UCSD-AML1 (cell line): Measurements from ENCODE around the gene STRIP2.
"Not testable (repeated sequence)": the region's sequence is repeated elsewhere in the genome, so short reads cannot be mapped to it uniquely, and the experiment has no call there.

Experiments used
- DNase-seq: peaks from one replicate; lab custom pipeline; 2025; ENCODE audit not compliant: unreplicated experiment; lab: John Stamatoyannopoulos, UW

Gene STRIP2

DNA sequence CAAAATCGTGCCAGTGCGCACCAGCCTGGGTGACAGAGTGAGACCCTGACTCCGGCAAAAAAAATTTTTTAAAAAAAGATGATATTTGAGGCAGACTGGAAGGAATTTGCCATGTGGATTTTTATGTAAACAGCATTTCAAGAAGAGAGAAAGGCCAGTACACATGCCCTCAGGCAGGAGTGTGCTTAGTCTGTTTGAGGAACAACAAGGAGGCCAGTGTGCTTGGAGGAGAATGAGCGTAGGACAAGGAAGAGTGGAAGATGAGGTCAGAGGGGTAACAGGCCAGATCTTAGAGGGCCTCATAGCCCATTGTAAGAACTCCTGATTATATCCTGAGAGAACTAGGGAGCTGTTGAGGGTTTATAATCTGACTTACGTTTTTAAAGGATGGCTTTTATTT is 17.2 kb upstream of the STRIP2 start:
- no peak for DNase-seq

- DNase-seq: no peak
Observed at GRCh38 chr7:129421717-129422250, 12.4 kb upstream of the STRIP2 start.

DNA sequence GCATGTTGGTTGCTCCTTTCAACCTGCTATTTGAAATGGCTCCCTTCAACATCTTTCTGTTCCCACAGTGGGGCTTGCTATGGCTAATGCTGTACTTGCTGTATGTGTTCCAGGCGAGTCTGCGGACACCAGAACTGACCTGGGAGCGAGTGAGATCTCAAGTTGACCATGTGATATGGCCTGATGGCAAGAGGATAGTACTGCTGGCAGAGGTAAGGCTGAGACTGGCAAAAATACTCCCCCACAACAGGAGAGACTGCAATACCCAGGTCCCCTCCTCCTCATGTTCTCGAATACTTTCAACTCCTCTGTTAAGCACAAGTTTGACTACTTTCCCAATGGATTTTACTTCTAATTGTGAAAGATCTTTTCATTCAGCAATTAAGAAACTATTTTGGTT is 11.5 kb upstream of the STRIP2 start:
- DNase-seq: no peak

- no peak for DNase-seq
Observed at GRCh38 chr7:129423700-129424410, 10.4 kb upstream of the STRIP2 start.

DNA sequence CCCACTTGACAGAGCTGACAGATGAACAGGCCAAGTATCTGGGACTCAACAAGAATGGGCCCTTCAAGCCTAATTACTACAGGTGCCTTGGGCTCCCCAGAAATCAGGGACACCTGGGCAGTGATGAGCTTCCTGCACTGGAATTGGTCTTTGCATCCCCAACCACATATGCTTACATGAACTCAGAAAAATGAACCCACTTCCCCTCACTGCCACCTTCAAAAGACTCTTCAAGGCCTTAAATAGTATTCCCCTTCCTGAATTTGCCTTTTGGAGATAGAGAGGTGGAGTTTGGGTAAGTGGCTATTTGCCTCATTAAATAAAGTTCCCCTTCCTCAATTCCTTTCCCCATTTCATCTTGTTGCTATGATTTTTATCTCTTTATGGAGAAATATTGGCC is 7.8 kb upstream of the STRIP2 start:
- no peak for DNase-seq

GRCh38 chr7:129427526-129428045 is 6.6 kb upstream of the STRIP2 start:
- DNase-seq: no peak

DNA sequence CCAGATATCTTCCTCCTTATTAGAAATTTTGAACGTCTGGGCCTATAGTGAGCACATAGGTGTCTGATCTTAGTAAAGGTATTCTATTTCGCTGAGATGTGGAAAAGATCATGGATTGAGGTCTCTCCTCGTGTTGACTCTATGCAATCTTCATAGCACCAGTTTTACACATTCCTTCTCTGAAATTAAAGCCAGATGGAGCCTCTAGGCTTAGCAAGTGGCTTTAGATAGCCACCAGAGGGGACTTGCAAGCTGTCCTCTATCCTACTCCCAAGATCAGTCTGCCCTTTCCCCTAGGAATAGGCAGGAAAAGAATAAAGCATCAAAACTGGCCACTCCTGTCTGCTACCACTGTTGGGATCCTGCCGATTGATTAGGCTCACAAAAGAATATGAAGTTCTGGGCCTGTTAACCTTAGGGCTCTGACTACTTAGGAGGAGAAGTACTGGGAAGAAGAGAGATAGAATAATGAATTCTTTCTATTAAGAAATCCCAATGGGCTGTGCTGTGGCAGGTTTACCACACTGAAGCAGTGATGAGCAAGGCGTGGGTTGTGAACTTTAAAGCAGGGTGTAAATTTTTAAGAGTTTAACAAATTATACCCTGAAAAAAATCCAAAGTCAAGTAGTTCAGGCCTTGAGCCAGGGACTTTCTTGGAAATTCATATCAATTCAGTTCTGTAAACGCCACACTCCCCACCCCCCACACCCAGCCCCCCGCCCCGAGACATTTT is 2.2 kb upstream of the STRIP2 start:
- no peak for DNase-seq

GRCh38 chr7:129434675-129435318 is 565 bp downstream of the STRIP2 start:
- no peak for DNase-seq

DNA sequence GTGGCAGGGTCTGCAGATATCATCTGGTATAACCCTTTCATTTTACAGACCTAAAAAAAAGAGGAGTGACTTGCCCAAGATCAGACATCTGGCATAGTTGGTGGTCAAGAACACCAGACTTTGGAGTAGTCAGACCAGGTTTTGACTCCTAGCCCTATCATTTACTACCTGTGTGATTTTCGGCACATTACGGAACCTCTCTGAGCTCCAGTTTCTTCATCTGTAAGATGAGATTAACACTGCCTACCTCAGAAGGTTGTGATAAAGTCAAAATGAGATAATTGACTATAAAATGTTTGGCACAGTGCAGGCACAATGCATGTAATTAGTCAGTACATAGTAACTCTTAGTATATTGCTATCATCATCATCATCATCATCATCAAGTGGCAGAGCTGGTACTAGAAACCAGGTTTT is 1.2 kb downstream of the STRIP2 start:
- DNase-seq: no peak

- no peak for DNase-seq
Observed at GRCh38 chr7:129436335-129436923, 2.2 kb downstream of the STRIP2 start.

DNA sequence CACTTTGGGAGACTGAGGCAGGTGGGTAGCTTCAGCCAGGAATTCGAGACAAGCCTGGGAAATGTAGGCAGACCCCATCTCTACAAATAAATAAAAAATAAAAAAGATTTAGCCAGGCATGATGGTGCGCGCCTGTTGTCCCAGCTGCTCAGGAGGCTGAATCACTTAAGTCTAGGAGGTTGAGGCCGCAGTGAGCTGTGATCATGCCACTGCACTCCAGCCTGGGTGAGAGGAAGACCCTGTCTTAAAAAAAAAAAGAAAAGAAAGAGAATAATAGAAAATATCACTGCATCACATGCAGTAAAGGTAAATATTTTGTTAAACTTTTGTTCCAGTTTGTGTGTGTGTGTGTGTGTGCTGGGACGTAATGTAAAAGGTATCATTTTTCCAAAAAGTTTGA is 3.0 kb downstream of the STRIP2 start:
- DNase-seq: no peak

DNA sequence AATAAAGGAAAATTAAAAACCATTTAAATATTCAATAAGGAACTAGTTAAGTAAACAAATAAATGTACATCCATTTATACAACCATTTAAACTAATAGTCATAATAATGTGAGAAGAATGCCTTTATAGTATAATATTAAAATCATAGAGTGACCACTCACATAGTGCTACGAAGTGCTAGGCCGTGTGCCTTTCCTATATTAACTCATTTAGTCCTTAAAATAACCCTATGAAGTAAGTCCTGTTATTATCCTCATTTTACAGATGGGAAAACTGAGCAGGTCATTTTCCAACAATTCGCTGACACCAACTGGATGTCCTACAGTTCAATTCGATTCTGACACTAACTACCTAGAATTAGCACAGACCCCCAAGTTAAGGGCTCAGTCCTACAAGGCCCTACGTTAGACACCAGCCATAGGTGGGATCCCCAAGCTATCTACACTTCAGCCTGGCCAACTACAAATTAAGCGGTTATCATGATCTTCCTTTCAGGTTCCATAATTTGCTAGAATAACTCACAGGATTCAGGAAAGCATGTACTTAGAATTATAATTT is 4.1 kb downstream of the STRIP2 start:
- no peak for DNase-seq

GRCh38 chr7:129438839-129439651 is 4.8 kb downstream of the STRIP2 start:
- no peak for DNase-seq

DNA sequence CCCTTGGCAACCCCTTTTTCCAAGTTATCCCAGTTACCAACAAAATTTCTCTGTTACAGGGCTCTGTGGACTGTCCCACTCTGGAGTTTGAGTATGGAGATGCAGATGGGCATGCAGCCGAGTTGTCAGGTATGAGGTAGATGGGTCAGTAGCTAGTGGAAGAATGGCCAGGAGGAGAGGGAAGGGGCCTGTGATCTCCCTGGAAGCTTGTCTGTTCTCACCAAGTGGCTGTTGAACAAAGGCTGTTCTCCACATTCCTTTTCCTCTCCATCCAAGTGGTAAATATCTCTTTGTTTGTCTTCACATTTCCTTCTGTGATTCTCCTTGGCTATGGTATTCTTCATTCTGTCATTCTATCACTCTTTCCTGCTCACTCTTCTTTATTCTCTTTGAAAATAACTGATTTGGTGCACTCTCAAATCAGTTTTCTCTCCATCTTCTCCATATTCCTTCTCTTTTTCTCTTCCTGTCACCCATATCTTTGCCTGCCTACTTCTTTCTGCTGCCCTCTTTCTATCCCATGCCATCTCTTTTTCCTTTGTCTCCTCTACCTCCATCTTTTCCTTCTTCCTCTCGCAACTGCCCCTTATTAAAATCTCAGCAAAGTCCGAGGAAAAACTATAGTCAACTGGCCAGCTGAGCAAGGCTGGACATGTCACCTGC is 5.9 kb downstream of the STRIP2 start:
- DNase-seq: no peak

GRCh38 chr7:129443612-129444011 is 9.4 kb downstream of the STRIP2 start:
- DNase-seq: no peak

- not testable (repeated sequence) for DNase-seq
Observed at GRCh38 chr7:129444776-129445175, 10.5 kb downstream of the STRIP2 start.

- not testable (repeated sequence) for DNase-seq
Observed at GRCh38 chr7:129446925-129447324, 12.7 kb downstream of the STRIP2 start.

DNA sequence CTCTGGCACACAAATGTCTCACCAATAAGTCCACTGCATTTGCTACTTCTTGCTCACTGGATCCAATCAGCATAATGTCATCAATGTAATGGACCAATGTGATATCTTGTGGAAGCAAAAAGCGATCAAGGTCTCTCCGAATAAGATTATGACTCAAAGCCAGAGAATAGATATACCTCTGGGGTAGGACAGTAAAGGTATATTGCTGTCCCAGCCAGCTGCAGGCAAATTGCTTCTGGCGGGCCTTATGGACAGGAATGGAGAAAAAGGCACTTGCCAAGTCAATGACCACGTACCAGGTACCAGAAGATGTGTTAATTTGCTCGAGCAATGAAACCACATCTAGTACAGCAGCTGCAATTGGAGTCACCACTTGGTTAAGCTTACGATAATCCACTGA is 13.2 kb downstream of the STRIP2 start:
- not testable (repeated sequence) for DNase-seq

DNA sequence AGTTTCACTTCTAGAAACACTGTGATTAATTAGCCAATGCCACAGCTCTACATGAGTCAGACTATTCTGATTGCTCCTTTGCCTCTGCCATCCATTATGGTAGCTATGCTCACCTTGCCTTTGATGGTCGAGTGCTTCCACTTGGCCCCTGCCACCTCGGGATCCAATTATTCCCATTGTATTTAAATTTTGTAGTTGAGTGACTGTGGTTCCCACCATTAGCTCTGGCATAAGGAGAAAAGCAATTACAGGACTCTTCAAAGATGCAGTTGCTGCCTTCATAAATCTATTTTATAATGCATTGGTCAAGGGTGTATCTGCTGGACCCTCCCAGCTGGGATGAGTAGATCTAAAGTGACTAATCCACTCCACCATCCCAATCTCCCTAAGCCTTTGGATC is 14.4 kb downstream of the STRIP2 start:
- not testable (repeated sequence) for DNase-seq

DNA sequence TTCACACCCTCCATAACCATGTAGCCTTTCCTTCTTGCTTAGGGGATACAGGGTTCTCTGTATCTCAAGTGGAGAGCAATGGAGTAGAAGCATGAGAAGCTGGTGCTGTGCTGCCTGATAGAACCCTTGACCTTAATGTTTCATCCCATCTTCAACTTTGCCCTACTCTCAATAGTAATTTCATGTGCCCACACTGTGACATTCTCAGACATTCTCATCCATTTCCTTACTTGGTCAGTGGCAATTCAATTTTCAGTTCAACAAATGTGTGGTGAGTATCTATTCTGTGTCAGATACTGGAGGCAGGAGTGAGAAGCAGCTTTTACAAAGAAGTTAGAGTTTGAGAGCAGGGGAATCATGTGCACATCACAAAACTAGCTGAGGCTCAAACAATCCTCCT is 16.1 kb downstream of the STRIP2 start:
- DNase-seq: no peak
